ENCODE results near the gene CCNL1.
"Not testable (repeated sequence)": the region's sequence is repeated elsewhere in the genome, so short reads cannot be mapped to it uniquely, and the experiment has no call there.

CCNL1 gene

DNA sequence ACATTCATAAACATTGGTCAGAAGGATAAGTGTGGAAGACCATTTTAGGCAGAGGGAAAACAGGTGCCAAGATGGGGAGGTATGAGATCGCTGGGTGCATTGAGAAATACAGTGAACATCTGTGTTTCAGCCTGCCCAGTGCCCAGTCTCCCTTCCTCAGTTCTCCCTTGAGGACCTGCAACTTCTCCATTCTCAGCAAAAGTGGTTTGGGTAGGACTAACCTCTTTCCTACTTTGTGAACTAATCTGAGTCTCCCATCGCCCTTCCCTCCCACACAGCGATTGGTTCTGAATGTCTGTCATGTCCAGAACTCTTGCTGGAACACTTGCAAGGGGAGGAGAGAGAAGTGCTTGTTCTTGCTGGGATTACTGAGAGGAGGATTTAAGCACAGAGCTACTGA lies 10.9 kb upstream of the CCNL1 start:
- no peak for DNase-seq (ENCODE audit: low read depth)

DNA sequence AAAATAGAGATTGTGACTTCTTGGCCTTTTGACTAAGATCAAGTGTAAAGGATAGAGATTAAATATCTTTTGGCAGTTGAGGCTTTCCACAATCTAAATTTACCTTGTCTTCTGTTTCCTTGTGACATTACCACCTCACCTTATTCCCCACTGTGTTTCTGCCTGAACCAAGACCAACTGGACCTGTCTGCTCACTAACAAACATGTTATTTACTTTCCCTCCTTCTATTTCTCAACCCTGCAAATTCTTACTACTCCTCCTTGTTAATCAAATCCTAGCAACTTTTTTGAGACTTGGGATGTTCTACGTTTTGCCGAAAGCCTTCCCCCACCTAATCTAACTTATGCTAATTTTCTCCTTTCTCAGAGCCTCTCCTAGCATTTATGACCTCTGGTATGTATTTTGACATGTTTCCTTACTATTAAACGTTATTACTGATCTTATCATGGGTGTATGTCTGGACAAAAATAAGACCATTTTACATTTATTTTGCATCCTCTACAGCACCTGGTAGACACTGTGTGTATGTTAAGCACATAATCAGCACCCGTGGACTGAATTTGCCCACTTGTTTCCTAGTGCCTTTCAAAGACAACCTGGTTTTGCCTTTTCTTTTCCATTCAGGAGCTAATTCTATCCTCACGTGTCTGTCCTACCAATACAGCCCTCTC lies 7.6 kb upstream of the CCNL1 start:
- no peak for DNase-seq (ENCODE audit: low read depth)

DNA sequence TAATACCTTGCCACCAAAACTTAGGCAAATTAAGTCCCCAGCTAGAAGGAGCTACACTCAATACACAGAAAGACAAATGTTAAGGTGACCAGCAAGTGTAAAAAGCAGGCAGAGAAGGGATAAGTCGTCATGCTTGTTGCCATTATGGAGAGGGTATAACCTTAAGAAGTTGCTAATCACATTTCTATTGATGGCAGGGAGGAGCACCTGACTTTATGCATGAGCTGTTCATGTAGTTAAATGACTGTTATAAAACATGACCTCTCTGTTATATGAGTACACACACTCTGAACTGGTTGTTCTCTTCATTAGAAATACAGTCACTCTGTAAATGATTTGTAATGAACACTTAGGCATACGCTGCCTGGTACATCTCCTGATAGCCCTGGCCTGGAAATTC lies 6.6 kb upstream of the CCNL1 start:
- no peak for DNase-seq (ENCODE audit: low read depth)

DNA sequence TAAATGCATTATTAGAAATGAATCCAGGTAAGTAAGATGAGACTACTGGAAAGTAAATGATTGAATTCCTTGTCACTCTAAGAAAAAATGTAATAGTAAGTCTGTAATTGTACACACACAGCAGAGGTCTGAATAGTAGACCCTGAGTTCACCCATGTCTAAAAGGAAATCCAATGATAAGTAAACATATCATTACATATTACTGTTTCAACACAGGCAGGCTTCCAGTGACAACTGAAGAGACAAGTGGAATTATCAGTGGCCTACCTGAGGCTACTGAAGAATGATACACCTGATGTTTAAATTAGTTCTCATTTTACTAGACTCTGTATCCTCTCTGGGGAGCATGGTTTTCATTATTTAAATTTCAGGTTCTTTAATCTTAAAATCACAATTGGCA lies 6.2 kb upstream of the CCNL1 start:
- no peak for DNase-seq (ENCODE audit: low read depth)

DNA sequence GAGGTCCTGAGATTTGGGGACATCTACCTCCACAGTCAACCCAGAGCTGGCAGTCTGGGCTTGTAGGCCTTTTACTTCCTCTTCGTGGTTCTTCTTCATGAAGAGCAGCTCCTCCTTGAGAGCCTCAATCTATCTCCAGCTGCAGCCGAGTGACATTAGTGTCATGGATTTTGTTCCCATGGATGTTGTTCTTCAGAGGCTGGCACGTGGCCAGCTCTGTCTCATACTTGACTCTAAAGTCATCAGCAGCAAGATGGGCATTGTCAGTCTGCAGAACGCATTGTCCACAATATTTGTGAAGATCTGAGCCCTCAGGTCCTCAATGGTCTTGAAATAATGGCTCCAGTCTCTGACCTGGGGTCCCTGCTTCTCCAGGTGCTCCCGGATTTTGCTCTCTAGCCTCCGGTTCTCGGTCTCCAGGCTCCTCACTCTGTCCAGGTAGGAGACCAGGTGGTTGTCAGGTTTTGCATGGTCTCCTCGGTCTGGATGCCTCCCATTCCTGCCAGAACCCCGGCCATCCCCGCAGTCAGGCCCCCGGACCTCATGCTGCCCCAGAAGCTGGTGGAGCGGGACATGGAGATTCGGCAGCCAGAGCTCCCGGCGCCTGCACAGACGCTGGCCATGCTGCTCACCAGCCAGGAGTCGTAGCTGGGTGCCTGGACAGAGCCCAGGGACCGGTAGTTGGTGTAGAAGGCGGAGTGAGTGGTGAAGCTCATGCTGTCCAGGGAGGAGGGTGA lies 3.4 kb upstream of the CCNL1 start:
- no peak for DNase-seq (ENCODE audit: low read depth)

DNA sequence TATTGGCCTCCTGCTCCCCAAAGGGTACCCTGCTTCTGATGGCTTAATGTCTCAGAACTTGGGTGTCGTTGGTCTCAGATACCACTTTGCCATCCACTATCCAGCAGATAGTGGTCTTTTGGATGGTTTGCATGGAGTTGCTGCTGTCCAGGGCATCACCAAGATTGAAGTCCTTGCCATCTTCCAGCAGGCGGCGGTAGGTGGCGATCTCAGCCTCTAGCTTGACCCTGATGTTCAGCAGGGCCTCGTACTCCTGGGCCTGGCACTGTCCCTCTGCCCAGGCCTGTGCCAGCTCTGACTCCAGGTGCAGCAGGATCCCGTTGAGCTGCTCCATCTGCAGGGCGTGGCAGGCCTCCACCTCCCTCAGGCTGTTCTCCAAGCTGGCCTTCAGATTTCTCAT lies 2.7 kb upstream of the CCNL1 start:
- not testable (repeated sequence) for DNase-seq (ENCODE audit: low read depth)

DNA sequence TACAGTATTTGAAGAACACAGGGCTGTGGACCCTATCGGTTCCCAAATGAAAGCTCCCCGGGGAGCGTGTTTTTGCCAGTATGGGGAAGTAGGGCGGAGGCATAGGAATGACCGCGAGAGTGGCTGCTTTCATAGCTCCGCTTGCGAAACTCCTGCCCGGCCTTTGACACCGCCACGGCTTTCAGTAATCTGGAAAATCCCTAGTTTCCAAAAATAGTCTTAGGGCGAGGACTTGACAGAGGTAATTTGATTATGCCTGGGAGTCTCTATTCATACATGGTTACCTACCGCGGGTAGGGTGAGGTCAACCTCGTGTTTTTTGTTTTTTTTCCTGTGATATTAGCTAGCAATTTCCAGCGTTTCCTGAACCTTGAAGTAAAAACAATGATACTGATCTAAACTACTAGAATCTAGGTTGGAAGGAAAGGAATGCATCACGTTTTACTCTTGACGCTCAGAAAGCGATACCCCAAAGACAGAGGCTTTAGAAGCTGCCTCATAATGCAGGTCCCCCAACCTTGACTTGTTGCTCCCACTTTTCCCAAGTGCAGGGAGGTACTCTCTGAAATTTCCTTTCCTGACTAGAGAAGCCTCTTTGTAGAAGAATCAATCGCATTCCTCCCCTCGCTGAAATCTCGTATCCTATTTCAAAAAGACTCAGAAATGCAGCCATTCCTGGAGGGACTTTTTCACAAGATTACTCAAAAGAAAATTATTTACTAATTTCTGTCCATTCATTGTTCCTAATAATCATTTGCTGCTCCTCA lies 894 bp upstream of the CCNL1 start:
- DNase-seq (ENCODE audit: low read depth), result no peak

DNA sequence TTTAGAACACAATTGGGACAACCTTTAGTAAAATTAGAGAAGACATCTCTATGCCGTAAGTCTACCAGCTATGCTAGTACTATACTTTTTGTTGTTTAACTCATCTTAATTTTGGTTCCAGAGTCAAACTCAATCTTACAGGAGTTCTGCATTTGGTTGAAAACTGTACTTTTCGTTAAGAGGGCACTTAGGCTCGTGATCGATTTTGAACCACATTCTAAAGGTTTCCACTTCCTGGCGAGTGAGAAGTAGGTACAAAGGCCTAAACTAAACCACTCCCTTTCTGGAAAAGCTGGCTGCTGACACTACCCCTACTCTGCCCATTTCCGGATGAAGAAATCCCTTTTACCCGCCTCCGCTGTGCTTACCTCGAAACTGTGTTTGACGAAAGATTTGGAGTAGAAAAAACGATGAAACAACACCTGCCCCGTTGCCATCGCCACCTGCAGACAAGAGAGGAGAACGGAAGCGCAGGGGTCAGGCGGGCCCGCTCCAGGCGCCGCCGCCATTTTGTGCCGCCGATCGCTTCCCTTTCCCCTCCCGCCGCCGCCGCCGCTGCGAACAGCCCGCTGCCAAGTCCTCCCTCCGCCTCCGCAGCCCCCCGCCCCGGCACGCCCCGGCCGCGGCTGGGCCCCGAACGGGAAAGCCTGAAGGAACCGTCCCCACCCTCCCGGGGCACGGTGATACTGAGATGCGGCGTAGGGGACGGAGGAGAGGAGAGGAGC lies 748 bp downstream of the CCNL1 start:
- peak; percentile 55 for DNase-seq (ENCODE audit: low read depth)

DNA sequence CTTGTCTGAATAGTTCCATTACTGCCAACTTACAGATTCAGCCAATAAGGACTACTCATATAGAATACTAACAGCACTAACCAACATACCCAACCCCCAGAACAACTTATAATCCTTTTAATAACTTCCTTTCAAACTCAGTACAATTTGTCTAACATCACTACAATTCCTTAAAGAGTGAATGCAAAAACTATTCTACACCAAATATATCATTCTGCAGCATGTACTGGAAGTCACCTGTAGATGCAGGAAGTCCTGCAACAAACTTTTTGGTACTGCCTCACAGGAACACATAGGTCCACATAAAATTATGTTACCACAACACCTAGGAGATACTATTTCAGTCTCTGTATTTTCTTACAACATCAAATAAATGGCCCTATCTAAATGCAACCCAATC lies 2.1 kb downstream of the CCNL1 start:
- DNase-seq (ENCODE audit: low read depth), result no peak

DNA sequence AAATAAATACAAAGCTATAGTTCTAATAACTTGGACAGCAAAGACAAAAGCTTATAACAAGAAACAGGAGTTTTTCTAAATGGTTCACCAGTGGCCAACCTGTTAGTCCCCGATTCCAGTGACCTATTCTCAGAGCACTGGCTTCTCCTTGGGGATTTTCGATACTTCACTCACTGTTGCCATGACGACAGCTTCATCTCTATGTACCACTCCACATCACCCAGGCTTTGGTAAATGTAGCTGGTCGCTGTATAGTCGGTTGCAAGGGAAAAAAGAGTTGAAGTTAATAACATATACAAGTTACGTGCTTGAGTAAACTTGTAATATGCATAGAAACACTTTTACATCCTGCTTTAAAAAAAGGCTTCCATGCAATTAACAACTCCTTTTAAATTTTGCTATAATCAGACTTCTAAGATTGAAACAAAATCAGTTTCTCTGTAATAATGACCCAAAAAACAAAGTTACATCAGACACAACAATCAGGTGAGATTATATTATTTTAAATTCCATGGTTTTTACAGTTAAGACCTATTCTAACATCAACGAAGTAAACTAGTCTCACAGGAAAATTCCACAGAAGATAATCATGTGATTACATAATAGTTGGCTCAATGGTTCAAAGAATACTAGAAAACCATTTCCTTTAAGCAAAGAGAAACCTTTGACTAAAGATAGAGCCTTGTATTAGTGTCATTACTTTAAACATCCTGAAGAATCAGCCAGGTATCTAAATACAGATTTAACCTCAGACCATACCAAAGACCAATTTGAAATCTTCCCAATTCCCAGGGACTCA lies 2.9 kb downstream of the CCNL1 start:
- no peak for DNase-seq (ENCODE audit: low read depth)

DNA sequence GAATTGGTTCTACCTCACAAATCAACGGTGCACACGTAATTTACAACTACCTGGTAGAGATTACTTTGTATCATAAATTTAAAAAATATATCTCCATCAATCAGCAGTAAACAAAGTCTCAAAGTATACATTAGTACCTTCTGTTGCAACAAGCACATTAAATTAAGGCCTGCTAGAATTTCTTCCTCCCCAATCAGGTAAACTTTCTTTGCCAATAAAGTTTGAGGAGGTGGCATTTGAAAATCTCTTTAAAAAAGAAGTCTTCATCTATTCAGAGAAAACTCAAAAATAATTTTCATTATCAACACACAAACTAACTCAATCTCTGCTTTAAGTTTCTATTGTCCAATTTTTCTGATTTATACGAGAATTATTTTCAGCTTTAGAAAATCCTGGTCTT lies 4.4 kb downstream of the CCNL1 start:
- no peak for DNase-seq (ENCODE audit: low read depth)

DNA sequence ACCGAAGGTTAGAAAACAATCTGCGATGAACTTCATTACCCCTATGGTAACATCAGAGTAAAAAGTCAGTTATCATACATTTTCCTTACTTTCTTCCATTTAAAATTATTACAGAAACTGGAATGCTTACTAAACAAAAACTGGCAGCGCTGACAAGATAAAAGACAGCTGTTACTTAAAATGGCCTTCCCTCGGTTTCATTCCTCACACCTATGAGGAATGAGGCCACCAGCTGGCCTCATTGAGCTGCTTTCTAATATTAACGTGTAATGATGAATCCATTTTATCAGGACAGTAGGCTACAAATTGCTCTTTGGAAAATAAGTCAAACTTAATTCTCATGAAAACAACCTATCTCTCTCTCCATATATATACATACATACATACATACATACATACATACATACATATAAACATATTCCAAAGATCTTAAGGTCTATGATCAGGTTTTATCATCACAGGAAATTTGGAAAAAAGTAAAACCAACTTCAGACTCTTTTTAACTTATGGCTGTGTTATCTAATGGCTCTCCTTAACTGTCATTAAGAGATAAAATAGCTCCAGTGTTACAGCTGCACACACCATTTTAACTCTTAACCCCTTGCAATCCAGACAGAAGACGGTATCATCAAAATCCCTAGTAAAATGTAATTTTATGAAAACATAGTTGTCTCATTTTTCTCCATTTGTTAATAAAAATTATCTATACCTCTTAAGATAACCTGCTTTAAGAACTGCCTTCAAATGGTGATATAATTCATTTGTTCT lies 5.2 kb downstream of the CCNL1 start:
- DNase-seq (ENCODE audit: low read depth), result no peak

DNA sequence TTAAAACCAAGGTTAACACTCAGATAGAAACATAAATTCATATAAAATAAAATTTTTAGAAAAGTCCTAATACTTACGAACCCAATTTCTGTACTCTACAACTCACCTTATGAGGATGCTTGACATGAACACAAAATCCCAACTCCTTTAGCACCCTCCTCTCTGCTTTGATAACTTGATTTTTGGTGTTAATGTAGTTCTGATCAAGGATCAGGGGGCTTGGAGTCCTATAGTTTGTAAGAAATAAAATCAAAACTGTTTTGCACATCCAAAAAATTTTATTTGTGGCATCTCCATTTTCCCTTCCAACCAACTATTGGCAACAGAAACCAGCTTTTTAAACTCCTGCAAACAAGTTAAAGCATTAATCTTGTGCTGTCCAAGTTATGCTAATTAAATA lies 7.0 kb downstream of the CCNL1 start:
- no peak for DNase-seq (ENCODE audit: low read depth)

DNA sequence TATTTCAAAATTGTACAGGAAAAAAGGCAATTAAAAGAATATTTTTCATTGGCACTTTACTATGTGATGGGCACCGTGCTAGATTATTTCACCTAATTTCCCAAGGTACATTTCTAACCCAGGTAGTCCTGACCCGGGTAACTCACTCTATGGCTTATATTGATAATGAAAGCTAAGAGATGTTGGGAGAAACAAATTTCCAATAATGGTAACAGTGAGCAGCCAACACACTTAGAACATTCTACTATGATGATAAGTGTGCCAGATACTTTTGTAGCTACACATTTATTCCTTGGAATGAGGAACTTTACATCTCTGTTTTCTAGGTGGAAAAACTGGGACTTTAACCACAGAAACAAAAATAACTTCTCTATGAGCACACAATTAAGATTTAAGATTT lies 7.5 kb downstream of the CCNL1 start:
- no peak for DNase-seq (ENCODE audit: low read depth)

DNA sequence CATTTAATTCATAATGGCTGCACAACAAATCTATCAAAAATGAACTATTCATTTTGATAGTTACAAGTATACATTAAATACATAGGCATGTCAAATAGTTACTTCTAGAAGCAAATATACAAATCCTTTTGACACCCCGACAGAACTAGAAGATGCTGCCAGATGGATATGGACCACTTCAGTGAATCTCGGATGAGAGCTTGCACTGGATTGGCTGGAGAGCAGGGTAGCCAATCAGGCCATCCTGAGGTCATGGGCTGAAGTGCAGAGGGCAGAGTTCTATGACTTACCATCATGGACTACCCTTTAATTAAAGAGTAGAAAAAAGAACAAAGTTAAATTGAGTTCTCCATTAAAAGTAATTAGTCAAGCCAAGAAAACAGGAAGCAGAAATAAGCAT lies 8.3 kb downstream of the CCNL1 start:
- DNase-seq (ENCODE audit: low read depth), result no peak

DNA sequence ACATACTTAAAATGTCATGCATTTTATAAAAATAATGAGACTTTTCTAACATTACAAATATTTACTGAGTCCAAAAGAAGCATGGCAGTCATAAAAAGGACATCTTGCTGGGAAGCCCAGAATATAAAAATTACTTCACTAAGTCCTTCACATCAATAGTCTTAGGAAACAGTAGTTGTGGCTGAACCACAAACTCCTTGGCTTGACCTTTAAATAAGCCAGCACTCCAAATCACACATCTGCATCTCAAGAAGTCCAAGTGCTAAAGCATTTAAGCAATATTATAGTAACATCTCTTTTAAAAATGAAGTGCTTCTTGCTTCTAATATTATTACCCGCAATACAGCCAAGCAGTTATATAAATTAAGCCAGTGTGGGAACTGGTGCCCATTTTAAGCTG lies 8.8 kb downstream of the CCNL1 start:
- no peak for DNase-seq (ENCODE audit: low read depth)

DNA sequence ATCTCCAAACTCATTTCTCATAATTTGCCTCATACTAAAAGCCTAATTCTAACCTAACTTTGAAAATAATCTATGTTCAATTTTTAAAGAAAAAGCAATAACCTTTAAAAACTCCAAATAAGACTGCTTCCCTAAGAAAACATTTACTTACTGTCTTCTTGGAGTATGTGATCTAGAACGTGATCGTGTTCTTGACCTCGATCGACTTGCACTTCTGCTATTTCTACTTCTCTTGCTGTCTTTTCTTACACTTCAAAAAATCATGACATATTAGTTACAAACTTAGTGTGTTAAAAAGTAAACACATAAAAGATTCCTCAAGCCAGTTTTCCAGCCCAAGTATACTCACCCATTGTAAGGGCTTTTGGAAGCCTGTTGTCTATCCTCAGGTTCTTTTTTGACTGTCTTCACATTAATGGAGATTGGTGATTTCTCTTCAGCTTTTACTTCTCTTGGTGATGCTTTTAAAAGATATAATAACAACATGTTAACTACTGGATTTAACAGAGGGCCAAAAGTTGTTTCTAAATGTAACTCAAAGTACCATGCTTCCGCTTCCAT lies 10.7 kb downstream of the CCNL1 start:
- DNase-seq (ENCODE audit: low read depth), result no peak

DNA sequence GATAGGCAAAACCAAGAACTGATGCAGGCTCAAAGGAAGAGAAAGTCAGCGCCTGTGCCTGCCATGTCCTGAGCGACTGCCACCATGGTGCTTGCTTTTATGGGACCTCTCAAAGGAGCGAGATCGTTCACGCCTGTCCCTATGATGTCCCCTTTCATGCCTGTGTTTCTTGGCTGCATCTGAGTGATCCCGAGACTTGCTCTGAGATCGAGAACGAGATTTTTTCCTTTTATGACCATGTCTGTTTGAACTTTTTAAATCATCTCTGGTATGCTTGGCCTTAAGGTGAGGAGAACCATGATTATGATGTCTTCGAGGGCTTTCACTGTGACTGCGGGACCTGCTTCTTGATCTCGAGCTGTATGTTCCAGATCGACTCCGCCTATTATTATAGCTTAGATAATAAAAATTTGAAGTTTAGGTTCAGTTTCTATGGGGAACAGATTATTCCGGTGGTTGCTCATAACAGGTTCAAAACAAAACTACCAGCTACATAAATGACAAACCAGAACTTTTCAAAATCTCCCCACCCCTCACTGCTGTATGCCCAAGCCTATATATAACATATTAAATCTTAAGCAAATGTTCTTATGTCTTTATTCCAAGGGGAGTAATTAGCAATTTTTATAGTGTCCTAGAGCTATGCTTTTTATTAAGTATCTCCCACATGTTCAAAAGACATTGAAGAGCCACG lies 11.6 kb downstream of the CCNL1 start:
- no peak for DNase-seq (ENCODE audit: low read depth)

DNA sequence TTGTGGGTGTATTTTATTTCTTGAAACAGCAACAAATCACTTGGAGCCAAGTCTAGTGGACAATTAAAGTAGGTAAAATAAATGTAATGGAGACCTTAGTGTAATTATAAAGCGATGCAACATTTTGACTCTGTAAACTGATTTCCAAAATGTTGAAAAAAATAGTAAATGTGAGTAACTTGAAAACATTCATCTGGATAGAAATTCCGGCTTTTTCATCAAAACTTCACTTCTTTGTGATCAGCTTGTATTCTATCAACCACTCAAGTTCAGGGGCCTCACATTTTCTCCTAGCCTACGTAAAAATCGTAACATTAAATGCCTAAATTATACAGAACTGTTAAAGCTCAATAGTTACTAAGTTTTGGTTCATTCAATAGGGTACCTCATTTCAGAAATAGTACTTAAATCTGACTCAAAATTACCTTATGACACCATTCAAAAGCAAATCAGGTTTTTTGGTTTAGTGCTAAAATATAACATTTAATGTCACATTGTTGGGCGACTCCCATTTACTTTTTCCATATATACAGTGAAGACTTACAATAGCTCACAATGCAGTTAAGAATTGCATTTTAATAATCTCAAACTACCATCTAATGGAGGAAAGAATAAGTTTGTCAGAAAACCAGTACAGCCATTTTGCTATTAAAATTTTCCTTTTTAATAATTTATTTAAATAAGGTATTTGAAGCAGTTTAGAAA lies 12.7 kb downstream of the CCNL1 start:
- DNase-seq (ENCODE audit: low read depth), result no peak

Data from stimulated activated CD8-positive, alpha-beta memory T cell treated with anti-CD3 and anti-CD28 coated beads, Interleukin-12 subunit alpha, Interleukin-12 subunit beta, amount 100 ng/mL, for 1 hour (primary cell).